CD4-positive, alpha-beta T cell (primary cell): ENCODE measurements around the gene C1orf35. TPM values are rescaled to one million over a fixed set of nuclear protein-coding genes. Genes with fewer than 3 reads are reported as not detected.

ENCODE experiments used
- ATAC-seq: fragments of 200-7000 bp; cut with Tn5 transposase; one replicate; pipeline ENCODE4 v1.10.0; 2022; ENCODE audit warnings: mild to moderate bottlenecking; ENCODE audit not compliant: poor library complexity
- CTCF ChIA-PET: fragments of 350-600 bp; sonication (Branson Sonifier 250); formaldehyde crosslinking; loops from one replicate; lab custom pipeline; 2021; ENCODE audit warnings: antibody characterized with exemption, inconsistent platforms; lab: Charles Lee
- POLR2A ChIA-PET: fragments of 350-600 bp; sonication (Branson Sonifier 250); formaldehyde crosslinking; loops from one replicate; lab custom pipeline; 2021; ENCODE audit warnings: antibody characterized with exemption, inconsistent platforms; lab: Charles Lee
- DNase-seq, 14 experiments: peaks; one replicate each; pipeline ENCODE4 v3.0.0-alpha.2; 2013 to 2020; ENCODE audit warnings: mixed read lengths in 2 of 14
- H3K27ac ChIP-seq, 2 donors: one replicate each; pipeline versions ENCODE4 v1.5.1 to v1.7.0; 2013; ENCODE audit warnings: low read length in 2 of 2, low read depth in 1 of 2, mild to moderate bottlenecking in 1 of 2
- H3K27me3 ChIP-seq, 2 experiments: 1 replicate in 1 of 2; 2 replicates in 1 of 2; pipeline versions ENCODE4 v1.6.1 to v1.7.0; 2013; ENCODE audit warnings: low read length in 2 of 2, control low read depth in 1 of 2, mild to moderate bottlenecking in 1 of 2, moderate library complexity in 1 of 2; ENCODE audit not compliant: insufficient read depth in 2 of 2, control insufficient read depth in 1 of 2
- H3K36me3 ChIP-seq: one replicate; pipeline ENCODE4 v1.6.1; 2013; ENCODE audit warnings: low read length, control low read depth; ENCODE audit not compliant: insufficient read depth
- H3K4me1 ChIP-seq: one replicate; pipeline ENCODE4 v1.6.1; 2013; ENCODE audit warnings: low read length, control low read depth; ENCODE audit not compliant: insufficient read depth
- H3K4me3 ChIP-seq: one replicate; pipeline ENCODE4 v1.5.1; 2013; ENCODE audit warnings: mild to moderate bottlenecking, low read length, moderate library complexity
- H3K9me3 ChIP-seq, 2 experiments: 1 replicate in 1 of 2; 2 replicates in 1 of 2; pipeline versions ENCODE4 v1.6.1 to v1.7.0; 2013; ENCODE audit warnings: low read length in 2 of 2, mild to moderate bottlenecking in 2 of 2, control low read depth in 1 of 2, moderate library complexity in 1 of 2; ENCODE audit not compliant: control insufficient read depth in 1 of 2, insufficient read depth in 1 of 2
- H3K27ac Mint-ChIP-seq: one replicate; pipeline ENCODE4 v1.8.0; 2020; ENCODE audit warnings: mixed read lengths
- H3K27me3 Mint-ChIP-seq: one replicate; pipeline ENCODE4 v1.8.0; 2021; ENCODE audit warnings: mixed read lengths
- H3K36me3 Mint-ChIP-seq: one replicate; pipeline ENCODE4 v1.8.0; 2021; ENCODE audit warnings: low read depth, mixed read lengths
- H3K4me1 Mint-ChIP-seq: one replicate; pipeline ENCODE4 v1.8.0; 2021; ENCODE audit warnings: low read depth, mixed read lengths
- H3K4me3 Mint-ChIP-seq: one replicate; pipeline ENCODE4 v1.8.0; 2020; ENCODE audit warnings: mild to moderate bottlenecking, mixed read lengths
- H3K9me3 Mint-ChIP-seq: one replicate; pipeline ENCODE4 v1.8.0; 2020; ENCODE audit warnings: mixed read lengths
- CTCF ChIP-seq: fragments of 200-600 bp; IDR thresholded peaks from one replicate; pipeline ENCODE4 v1.8.0; 2022; ENCODE audit warnings: antibody characterized with exemption, mild to moderate bottlenecking
- intact Hi-C, 2 experiments: fragments of 100-400 bp; cut with DNase I in 1 of 2; cut with micrococcal nuclease in 1 of 2; formaldehyde crosslinking; loops; one replicate each; pipeline versions ENCODE4 v1.15.1 to v1.9.0; 2023 to 2025; cut with DNase I, micrococcal nuclease
- total RNA-seq, 174 experiments: library from RNA in 2 of 174; stranded (reverse) in 2 of 174; gene quantifications; one replicate each; pipeline ENCODE4 v1.2.3 and lab custom pipeline; 2021 to 2026

The C1orf35 gene
- total RNA-seq, 2 experiments from 2014 or later, result 36.6 to 40.3 TPM

GRCh38 chr1:228077565-228078330 is 25.4 kb downstream of the C1orf35 start:
- Mint-ChIP-seq H3K4me3 (peak overlapping the region; percentile 51), H3K27ac (no peak overlapping the region), H3K9me3 (no peaks in the 10 kb centered on the region), H3K27me3 (no peaks in the 10 kb centered on the region), H3K36me3 (no peaks in the 10 kb centered on the region), H3K4me1 (peaks cover 21% of the 10 kb centered on the region)
- no peak for DNase-seq
- ChIA-PET POLR2A (no interaction called here), CTCF (no interaction called here)
- no peak for ATAC-seq
- Histone ChIP-seq H3K4me1 (peaks cover 22% of the 10 kb centered on the region), H3K4me3 (no peak overlapping the region), H3K9me3 (no peaks in the 10 kb centered on the region), H3K36me3 (no peaks in the 10 kb centered on the region), H3K27ac (no peak overlapping the region), H3K27me3 (no peaks in the 10 kb centered on the region)
- intact Hi-C loops, result no loop called here
- TF ChIP-seq CTCF, result no peak

GRCh38 chr1:228076796-228077430 is 26.2 kb downstream of the C1orf35 start:
- CTCF ChIA-PET, result no interaction called here
- Histone ChIP-seq H3K27ac (no peak overlapping the region), H3K27me3 (no peaks in the 10 kb centered on the region), H3K36me3 (no peaks in the 10 kb centered on the region), H3K9me3 (no peaks in the 10 kb centered on the region), H3K4me1 (peaks cover 22% of the 10 kb centered on the region), H3K4me3 (no peak overlapping the region)
- intact Hi-C loops, result no loop called here
- Mint-ChIP-seq H3K27ac (no peak overlapping the region), H3K27me3 (no peaks in the 10 kb centered on the region), H3K4me3 (no peak overlapping the region), H3K9me3 (no peaks in the 10 kb centered on the region), H3K4me1 (peaks cover 21% of the 10 kb centered on the region), H3K36me3 (no peaks in the 10 kb centered on the region)
- no peak for ATAC-seq
- no peak for TF ChIP-seq CTCF
- DNase-seq, result no peak
- POLR2A ChIA-PET, result interaction anchor here (0.7 kb wide), 1 partner anchor 16 kb away, joined by 3 read pairs; no protein-coding TSS in a partner anchor

GRCh38 chr1:228075801-228076271 is 27.3 kb downstream of the C1orf35 start:
- H3K9me3 ChIP-seq, result no peaks in the 10 kb centered on the region
- no peak for TF ChIP-seq CTCF
- Mint-ChIP-seq H3K4me3 (no peak overlapping the region), H3K27me3 (no peaks in the 10 kb centered on the region), H3K4me1 (peaks cover 16% of the 10 kb centered on the region), H3K36me3 (no peaks in the 10 kb centered on the region), H3K27ac (no peak overlapping the region), H3K9me3 (no peaks in the 10 kb centered on the region)
- H3K27me3 ChIP-seq, result no peaks in the 10 kb centered on the region
- ATAC-seq (no peak), DNase-seq (no peak)
- ChIA-PET CTCF (no interaction called here), POLR2A (interaction anchor here (0.7 kb wide), 1 partner anchor 15 kb away, joined by 3 read pairs; no protein-coding TSS in a partner anchor)
- H3K4me3 ChIP-seq, result no peak overlapping the region
- H3K36me3 ChIP-seq, result no peaks in the 10 kb centered on the region
- peaks cover 12% of the 10 kb centered on the region for H3K4me1 ChIP-seq
- intact Hi-C loops, result no loop called here
- H3K27ac ChIP-seq, result no peak overlapping the region
